ENCODE data around the gene GNPTAB. TPM values are rescaled to one million over a fixed set of nuclear protein-coding genes. Genes with fewer than 3 reads are reported as not detected.
"Not testable (repeated sequence)": the region's sequence is repeated elsewhere in the genome, so short reads cannot be mapped to it uniquely, and the experiment has no call there.

GNPTAB gene
- 45.7 TPM for total RNA-seq

DNA sequence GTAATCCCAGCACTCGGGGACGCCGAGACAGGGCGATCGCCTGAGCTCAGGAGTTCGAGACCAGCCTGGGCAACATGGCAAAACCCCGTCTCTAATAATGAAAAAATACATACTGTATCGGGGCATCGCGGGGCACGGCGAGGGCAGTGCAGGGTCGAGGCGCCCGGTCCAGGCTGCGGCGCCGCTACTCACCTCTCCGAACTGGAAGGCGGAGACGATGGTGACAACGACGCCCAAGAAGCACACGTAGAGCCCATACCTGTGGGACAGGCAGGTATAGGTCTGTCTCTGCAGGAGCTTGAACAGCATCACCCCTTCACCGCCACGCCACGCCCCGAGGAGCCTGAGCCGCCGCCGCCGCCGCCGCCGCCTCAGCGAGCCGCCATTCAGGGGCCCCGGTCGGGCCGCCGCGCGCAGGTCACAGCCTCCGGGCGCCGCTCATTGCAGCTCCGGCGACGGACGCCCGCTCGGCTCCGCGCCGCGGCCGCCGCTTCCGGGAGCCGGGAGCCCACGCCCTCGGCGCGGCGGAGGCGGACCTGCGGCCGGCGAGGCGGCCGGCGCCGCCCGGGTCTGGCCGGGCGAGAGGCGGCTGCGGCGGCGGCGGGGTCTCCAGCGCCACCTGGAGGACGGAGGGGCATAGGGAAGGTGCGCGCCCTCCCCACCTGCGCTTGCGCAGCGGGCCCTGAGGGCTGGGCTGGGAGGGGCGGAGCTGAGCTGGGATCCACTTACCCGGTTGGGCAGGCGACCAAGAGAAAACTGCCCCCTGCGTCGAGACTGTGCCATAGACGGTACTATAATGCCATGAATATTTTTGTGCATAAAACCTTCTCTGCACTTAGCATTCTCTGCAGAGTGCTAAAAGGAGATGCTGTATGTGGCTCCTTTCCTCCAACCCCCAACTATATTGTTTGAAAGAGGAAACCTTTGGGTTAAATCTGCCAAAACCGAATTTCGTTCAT lies at the start of gene GNPTAB:
Gene GNPTAB, minus strand, starts transcription at position 593 of the 959 bp plus-strand sequence. Its CDS starts 284 bp downstream, at position 309.
- ATAC-seq, result peak; percentile 98
- peak; percentile 95 for DNase-seq (ENCODE audit: low spot score)
- intact Hi-C loops (cut with DNase I), result loop anchor here (10.0 kb wide), 1 partner anchor 56 kb away; no protein-coding TSS in a partner anchor

DNA sequence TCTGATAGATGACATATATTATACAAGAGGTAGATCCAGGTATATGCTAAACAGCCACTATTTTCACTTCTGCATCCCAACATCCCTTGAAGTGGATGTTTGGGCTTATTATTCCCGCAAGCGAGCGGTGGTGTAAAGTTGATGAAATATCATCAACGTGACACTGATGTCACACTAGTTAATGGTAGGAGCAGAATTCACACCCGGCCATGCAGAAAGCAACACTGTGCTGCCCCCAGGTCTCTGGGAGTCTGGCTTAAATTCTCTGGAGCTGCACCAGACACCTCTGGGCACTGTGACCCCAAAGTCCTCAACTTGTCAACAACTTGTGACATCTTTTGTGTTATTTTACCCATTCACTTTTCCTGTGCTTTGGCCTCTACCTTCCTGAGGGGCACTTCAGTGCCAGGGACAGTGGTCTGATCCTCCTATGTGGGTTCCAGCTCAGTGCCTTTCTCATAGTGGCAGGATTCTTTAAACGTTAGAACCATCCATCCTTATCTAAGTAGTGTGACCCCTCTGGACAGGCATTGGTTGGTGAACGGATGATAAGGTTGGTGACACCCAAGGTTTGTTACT lies 47.6 kb upstream of the GNPTAB start:
- intact Hi-C loops (cut with DNase I), result no loop called here
- ATAC-seq, result no peak
- DNase-seq (ENCODE audit: low spot score), result no peak

DNA sequence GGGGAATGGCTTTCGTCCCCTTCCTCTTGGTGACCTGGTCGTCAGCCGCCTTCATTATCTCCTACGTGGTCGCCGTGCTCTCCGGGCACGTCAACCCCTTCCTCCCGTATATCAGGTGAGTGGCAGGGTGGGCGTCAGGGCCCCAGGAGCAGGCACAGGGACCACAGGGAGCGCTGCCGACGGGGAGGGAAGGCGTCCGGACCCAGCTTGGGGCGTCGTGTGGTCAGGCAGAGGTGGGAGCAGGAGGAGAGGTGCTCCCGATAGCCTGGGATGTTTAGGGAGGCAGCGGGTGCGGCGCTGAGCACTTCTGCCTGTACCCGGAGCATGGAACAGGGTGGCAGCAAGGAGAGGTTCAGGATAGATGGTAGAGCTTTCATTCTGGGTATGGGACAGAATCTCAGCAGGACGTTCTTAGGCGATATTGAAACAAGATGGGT lies 47.1 kb upstream of the GNPTAB start:
- intact Hi-C loops (cut with DNase I), result no loop called here
- DNase-seq (ENCODE audit: low spot score) (no peak), ATAC-seq (no peak)

DNA sequence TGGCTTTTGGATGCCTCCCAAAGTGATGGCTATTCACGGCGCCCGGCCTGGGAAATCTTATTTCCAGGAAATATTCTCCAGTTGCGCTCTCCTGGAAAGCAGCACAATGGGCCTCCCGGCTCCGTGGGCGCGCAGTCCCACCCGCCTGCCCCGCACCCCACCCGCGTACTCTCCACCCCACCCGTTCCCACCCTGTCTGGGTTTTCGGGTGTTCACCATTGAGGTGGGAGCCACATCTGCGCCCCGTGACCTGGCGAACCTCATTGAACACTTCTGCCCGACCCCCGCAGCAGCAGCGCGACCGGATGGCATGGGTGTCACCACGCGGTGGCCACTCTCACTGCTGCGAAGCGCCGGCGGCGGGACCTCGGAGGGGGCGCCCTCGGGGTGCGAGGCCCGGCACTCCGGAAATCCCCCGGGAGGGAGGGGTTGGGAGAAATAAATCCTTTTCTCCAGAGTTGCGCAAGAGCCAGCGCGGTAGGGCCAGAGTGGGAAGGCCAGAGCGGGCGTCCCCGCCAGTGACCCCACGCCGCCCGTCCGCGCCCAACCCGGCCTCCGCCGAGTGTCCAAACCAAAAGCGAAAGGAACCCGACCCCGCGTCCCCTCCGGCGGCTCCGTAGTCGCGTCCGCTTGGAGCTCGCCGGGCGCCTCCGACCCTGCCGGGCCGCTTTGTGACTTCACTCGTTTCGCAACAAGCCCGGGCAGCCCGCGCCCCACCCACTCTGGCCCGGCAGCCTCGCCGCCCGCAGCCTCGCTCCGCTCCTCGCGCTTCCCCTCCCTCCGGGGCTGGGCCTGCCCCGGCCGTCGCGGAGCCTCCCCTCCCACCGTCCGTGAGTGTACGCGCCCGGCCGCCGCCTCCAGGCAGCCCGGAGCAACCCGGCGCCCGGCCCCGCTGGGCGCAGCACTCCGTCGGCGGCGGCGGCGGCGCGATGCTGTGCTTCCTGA lies 46.4 kb upstream of the GNPTAB start, which contains the start of gene DRAM1:
Gene DRAM1, plus strand, starts transcription at position 720 of the 945 bp plus-strand sequence. Its CDS starts 210 bp downstream, at position 930.
- intact Hi-C loops (cut with DNase I), result no loop called here
- ATAC-seq (peak; percentile 96), DNase-seq (ENCODE audit: low spot score) (peak; percentile 95)

DNA sequence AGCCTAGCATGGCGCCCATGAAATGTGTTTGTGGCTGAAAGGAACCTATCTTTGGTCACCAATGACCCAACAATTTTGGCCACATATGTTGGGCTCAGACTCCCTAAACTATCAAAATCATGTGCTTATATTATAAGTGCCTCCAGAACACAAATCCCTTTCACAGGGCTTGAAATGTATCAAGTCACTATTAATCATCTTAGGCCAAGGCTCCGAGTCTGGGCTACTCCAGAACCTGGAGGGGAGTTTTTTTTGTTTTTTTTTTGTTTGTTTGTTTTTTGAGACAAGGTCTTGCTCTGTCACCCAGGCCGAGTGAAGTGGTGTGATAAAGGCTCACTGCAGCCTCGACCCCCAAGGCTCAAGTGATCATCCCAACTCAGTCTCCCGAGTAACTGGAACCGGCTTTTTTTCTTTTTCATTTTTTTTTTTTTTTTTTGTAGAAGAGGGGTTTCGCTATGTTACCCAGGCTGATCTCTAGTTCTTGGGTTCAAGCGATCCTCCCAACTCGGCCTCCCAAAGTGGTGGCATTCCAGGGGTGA lies 45.6 kb upstream of the GNPTAB start:
- intact Hi-C loops (cut with DNase I), result no loop called here
- ATAC-seq (no peak), DNase-seq (ENCODE audit: low spot score) (no peak)

DNA sequence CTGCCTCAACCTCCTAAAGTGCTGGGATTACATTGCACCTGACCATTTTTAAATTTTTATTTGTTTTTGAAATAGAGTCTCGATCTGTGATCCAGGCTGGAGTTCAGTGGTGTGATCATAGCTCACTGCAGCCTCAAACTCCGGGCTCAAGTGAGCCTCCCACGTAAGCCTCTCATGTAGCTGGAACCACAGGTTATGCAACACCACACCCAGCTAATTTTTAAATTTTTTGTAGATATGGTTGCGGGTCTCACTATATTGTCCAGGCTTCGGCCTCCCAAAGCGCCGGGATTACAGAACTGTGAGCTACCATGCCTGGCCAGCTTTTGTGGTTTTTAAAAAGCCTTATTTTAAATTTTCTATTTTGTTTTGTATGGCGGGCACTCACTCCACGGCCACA lies 44.4 kb upstream of the GNPTAB start:
- intact Hi-C loops (cut with DNase I), result no loop called here
- ATAC-seq (no peak), DNase-seq (ENCODE audit: low spot score) (no peak)

DNA sequence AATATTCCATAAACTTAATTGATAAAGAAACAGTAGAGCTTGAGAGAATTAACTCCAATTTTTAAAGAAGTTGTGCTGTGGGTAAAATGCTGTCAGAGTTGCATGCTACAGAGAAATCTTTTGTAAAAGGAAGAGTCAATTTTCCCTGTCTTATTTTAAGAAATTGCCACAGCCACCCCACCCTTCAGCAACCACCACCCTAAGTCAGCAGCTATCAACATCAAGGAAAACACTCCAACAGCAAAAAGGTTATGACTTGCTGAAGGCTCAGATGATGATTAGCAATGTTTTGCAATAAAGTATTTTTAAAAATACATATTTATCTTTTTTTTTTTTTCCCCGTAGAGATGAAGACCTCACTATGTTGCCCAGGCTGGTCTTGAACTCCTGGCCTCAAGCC lies 40.2 kb upstream of the GNPTAB start:
- DNase-seq (ENCODE audit: low spot score) (no peak), ATAC-seq (no peak)
- intact Hi-C loops (cut with DNase I), result no loop called here

DNA sequence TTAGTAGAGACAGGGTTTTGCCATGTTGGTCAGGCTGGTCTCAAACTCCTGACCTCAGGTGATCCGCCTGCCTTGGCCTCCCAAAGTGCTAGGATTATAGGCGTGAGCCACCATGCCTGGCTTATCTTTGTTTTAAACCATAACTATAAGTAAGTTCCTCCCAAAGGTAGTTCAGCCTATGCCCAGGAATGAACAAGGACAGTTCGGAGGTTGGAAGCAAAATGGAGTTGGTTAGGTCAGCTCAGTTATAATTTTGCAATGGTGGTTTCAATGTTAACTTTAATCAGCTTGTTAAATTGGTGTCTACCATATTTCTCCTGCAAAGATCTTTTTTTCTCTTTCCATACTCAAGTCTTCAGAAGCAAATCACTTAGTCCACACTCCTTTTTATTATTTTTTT lies 36.9 kb upstream of the GNPTAB start:
- DNase-seq (ENCODE audit: low spot score); intact Hi-C loops (cut with DNase I); ATAC-seq: not testable (repeated sequence)

DNA sequence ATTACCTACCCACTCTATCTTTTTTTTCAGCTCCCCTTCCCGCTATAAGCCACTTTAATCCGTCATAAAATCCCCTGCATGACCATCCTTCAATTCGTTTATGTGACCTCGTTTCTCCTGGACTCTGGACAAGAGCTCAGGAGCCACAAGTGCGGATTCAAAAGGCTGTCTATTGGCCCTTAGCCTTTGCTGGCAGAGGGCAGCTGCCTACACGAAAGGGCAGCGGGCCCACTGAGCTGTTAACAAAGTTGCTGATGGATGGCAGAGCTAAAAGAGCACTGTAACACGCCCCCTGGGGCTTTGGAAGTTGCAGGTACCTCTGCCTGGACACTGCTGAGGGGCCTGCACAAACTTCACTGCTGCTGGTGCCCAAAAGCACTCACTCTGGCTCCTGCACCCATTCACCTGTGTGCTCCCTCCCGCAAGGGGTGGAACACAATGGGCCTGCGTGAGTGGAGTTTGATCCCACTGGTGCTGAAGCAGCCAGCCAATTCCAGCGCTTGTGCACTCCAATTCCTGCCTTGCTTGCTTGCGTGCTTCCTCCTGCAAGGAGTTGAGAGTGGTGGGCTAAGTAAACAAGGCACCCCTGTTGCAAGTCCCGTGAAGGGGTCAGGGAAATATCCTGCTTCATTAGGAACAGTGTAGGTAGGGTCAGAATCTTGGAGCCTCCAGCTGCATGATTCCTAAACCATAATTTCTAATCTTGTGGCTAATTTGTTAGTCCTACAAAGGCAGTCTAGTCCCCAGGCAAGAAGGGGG lies 36.0 kb upstream of the GNPTAB start:
- ATAC-seq, result no peak
- no peak for DNase-seq (ENCODE audit: low spot score)
- intact Hi-C loops (cut with DNase I), result no loop called here

DNA sequence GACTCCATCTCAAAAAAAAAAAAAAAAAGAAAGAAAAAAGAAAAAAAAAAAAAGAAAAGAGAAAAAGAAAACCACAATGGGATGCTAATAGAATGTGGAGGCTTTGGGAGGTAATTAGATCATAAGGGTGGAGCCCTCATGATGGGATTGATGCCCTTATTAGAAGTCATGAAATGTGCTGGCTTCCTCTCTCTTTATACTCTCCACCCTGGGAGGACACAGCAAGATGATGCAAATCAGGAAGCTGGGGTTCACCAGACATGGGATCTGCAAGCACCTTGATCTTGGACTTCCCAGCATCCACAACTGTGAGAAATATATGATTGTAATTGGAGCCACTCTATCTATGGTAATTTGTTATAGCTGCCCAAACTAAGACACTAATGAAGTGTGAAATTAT lies 33.2 kb upstream of the GNPTAB start:
- ATAC-seq (no peak), DNase-seq (ENCODE audit: low spot score) (no peak)
- intact Hi-C loops (cut with DNase I), result no loop called here

DNA sequence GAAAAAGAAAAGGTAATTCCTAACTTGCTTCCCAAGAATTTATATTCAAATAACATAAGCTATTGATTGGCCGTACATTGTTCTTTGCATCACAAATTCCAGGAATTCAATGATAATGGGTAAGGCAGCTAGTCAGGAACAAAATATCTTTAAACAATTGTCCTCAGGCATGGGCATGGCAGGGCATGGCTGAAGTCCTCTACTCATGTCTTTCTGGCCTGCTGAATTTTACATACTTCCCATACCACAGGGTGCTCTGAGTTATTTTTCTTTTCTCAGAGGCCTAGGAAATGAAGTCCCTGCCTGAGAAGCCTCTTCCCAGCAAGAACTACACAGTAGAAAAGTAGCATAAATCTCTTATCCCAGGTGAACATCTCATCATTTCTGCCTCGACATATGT lies 31.5 kb upstream of the GNPTAB start:
- intact Hi-C loops (cut with DNase I), result no loop called here
- DNase-seq (ENCODE audit: low spot score) (no peak), ATAC-seq (no peak)

DNA sequence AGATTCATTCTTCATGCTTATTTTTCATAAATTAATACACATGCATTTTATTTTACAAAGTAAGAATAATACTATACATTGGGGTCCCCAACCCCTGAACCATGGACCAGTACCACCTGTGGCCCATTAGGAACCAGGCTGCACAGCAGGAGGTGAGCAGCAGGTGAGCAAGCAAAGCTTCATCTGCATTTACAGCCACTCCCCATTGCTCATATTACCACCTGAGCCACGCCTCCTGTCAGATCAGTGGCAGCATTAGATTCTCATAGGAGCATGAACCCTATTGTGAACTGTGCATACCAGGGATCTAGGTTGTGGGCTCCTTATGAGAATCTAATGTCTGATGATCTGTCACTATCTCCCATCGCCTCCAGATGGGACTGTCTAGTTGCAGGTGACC lies 30.9 kb upstream of the GNPTAB start:
- ATAC-seq, result not testable (repeated sequence)

DNA sequence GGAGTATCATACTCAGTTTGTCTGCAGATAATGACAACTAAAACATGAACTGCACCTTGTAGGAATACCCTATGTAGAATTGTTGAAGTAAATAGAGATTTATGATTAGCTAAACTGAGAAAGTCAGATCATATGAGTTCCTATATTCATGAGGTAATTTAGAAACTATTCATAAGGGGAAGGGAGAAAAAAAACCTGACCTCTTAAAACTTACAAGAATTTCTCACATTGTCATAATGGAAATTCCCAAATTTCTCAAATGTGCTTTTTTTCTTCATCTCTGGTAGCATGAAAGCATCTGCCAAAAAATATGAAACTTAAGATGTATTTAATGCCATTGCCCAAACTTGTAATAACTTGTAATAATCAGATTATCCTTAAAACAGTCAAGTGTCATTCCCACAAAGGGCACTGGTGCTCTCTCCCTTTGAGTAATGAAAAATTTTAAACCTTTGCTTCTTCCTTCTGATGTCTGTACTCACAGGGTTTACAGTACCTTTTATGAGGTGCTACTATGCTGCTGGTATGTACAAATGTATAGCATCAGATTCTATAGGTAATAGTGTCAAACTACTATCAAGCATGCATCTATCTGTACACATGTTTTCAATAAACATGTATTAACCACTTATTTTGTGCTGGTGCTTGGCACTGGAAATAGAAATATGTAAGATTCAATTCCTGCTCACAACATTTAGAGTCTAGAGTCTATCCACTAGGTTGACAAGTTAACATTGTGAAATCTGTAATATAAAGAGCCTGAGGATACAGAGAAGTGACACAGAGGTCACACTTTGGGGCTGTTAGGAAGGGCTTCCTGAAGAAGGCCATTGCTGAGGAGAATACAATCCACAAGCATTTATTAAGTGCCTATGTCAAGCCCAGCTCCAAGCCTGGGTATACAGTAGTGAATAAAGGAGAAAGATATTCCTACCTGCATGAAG lies 29.2 kb upstream of the GNPTAB start:
- intact Hi-C loops (cut with DNase I), result no loop called here
- ATAC-seq (no peak), DNase-seq (ENCODE audit: low spot score) (no peak)

More for the DNA sequence above, 30.9 kb upstream of the GNPTAB start:
- intact Hi-C loops (cut with DNase I); DNase-seq (ENCODE audit: low spot score): not testable (repeated sequence)

DNA sequence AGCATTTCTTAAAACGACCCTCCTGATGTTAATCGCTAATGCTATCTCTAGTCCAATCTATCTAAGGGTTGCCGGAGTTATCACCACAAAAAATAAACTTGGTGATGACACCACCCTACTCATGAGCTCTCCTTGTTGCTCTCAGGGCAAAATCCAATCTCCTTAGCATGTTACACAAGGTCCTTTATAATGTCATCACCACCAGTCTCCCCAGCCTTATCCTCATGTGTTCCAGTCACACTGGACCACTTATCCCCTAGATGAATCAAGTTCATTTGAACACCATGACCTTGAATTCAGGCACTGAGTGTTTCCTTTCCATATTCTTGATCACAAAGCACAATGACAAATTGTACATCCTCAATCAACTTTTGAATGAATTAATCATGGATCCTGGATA lies 27.6 kb upstream of the GNPTAB start:
- ATAC-seq, result no peak
- intact Hi-C loops (cut with DNase I), result no loop called here
- DNase-seq (ENCODE audit: low spot score), result no peak

DNA sequence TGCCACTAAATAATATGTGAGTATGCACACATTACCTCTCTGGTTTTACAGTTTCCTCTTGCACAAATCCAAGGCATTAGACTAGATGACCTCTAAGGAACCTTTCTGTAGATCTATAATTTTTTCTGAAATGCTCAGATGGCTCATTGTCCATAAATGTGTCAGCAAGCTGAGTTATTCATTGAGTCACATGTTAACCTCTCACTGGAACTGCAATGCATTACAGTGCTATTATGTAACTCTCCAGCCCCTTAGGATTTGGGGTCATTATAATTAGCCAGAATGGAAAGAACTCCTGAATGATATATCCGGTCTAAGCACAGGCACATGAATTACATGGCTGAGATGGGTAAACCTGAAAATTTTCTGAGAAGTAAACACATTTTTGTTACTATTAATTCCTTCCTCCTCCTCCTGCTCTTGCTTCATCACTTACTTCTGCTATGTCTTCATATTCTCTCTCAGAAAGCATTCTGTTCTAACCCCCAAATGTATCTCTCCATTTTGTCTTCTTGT lies 26.3 kb upstream of the GNPTAB start:
- ATAC-seq (peak; percentile 92), DNase-seq (ENCODE audit: low spot score) (no peak)
- intact Hi-C loops (cut with DNase I), result no loop called here

DNA sequence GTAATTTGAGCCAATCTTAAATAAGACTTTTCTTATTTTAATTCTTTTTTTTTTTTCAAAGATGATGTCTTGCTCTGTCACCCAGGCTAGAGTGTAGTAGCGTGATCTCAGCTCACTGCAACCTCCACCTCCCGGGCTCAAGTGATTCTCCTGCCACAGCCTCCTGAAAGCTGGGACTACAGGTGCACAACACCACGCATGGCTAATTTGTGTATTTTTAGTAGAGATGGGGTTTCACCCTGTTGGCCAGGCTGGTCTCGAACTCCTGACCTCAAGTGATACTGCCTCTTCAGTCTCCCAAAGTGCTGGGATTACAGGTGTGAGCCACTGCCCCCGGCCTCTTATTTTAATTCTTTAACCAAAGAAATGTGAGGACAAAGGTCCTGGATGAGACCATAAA lies 25.9 kb upstream of the GNPTAB start:
- DNase-seq (ENCODE audit: low spot score); ATAC-seq; intact Hi-C loops (cut with DNase I): not testable (repeated sequence)

DNA sequence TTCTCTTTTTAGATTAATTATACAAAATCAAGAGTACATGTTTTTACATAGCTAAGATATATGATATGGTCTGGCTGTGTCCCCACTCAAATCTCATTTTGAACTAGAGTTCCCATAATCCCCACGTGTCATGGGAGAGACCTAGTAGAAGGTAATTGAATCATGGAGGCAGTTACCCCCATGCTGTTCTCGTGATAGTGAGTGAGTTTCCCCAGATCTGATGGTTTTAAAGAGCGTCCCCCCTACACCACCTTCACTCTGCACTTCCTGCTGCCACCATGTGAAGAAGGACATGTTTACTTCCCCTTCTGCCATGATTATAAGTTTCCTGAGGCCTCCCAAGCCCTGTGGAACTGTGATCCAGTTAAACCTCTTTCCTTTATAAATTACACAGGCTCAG lies 25.2 kb upstream of the GNPTAB start:
- DNase-seq (ENCODE audit: low spot score) (no peak), ATAC-seq (no peak)
- intact Hi-C loops (cut with DNase I), result no loop called here
